Rectal smooth muscle tissue (tissue), 1 donor: ENCODE results near the gene ALPK3.

Source experiments
- H3K27ac ChIP-seq: one replicate; pipeline ENCODE4 v1.7.0; 2013; ENCODE audit warnings: low read depth, low read length, inconsistent platforms
- H3K27me3 ChIP-seq: one replicate; pipeline ENCODE4 v1.7.0; 2013; ENCODE audit warnings: low read length; ENCODE audit not compliant: control insufficient read depth, insufficient read depth
- H3K36me3 ChIP-seq: one replicate; pipeline ENCODE4 v1.7.0; 2013; ENCODE audit warnings: low read length; ENCODE audit not compliant: control insufficient read depth, insufficient read depth
- H3K4me1 ChIP-seq: one replicate; pipeline ENCODE4 v1.7.0; 2013; ENCODE audit warnings: low read length; ENCODE audit not compliant: control insufficient read depth, insufficient read depth
- H3K4me3 ChIP-seq: one replicate; pipeline ENCODE4 v1.7.0; 2013; ENCODE audit warnings: low read length
- H3K9ac ChIP-seq: one replicate; pipeline ENCODE4 v1.7.0; 2013; ENCODE audit warnings: low read length

Gene ALPK3

GRCh38 chr15:84915606-84915958, 98.4 kb downstream of the ALPK3 start:
- Histone ChIP-seq H3K27ac (no peak overlapping the region), H3K4me3 (no peak overlapping the region), H3K4me1 (peaks cover 28% of the 10 kb centered on the region), H3K9ac (no peak overlapping the region), H3K36me3 (no peaks in the 10 kb centered on the region), H3K27me3 (no peaks in the 10 kb centered on the region)

- H3K36me3 ChIP-seq: no peaks in the 10 kb centered on the region
- no peak overlapping the region for H3K4me3 ChIP-seq
- H3K27me3 ChIP-seq: no peaks in the 10 kb centered on the region
- H3K4me1 ChIP-seq: peaks cover 16% of the 10 kb centered on the region
- H3K9ac ChIP-seq: no peak overlapping the region
- no peak overlapping the region for H3K27ac ChIP-seq
Observed at GRCh38 chr15:84917452-84917851, 100.3 kb downstream of the ALPK3 start.

- no peak overlapping the region for H3K4me3 ChIP-seq
- H3K4me1 ChIP-seq: peaks cover 10% of the 10 kb centered on the region
- H3K9ac ChIP-seq: no peak overlapping the region
- no peak overlapping the region for H3K27ac ChIP-seq
- H3K27me3 ChIP-seq: no peaks in the 10 kb centered on the region
- H3K36me3 ChIP-seq: no peaks in the 10 kb centered on the region
Observed at GRCh38 chr15:84919106-84919667, 102.0 kb downstream of the ALPK3 start.

- no peak overlapping the region for H3K27ac ChIP-seq
- H3K27me3 ChIP-seq: no peaks in the 10 kb centered on the region
- H3K36me3 ChIP-seq: no peaks in the 10 kb centered on the region
- H3K9ac ChIP-seq: no peak overlapping the region
- no peaks in the 10 kb centered on the region for H3K4me1 ChIP-seq
- no peak overlapping the region for H3K4me3 ChIP-seq
Observed at GRCh38 chr15:84921121-84921520, 104.0 kb downstream of the ALPK3 start.

GRCh38 chr15:84922530-84922929, 105.4 kb downstream of the ALPK3 start:
- Histone ChIP-seq H3K27ac (no peak overlapping the region), H3K9ac (no peak overlapping the region), H3K4me3 (no peak overlapping the region), H3K27me3 (no peaks in the 10 kb centered on the region), H3K4me1 (no peaks in the 10 kb centered on the region), H3K36me3 (no peaks in the 10 kb centered on the region)
